ENCODE data around the gene UBR2.

DNA sequence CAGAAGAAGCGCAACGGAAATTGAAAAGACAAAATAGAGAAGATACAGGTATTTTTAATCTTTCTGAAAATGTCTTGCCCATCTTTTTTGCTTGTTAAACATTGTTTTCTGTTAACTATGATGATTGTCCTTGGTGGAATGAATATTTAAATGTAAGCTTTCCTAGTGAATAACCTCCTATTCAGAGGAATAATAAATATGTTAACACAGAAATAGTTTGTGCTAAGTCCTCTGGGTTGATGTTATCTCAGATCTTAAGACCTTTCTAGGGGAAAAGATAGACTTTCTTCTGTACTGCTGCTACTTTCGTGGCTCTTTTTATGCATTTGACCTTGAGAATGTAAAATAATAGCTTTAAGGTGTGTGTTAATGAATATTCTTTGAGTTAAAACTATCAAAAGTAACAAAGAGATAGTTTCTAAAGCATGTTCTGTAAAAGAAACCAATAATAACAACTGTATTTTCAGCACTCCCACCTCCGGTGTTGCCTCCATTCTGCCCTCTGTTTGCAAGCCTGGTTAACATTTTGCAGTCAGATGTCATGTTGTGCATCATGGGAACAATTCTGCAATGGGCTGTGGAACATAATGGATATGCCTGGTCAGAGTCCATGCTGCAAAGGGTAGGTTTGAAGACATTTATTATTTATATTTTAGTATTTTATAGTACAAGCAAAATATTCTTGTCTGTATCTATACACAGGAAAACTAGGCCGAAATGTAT is 88.4 kb downstream of the UBR2 start:
- TF ChIP-seq KAT8 (IDR thresholded peaks at IDR 0.05; ENCODE audit: low read depth) (no peak), POLR2A (conservative IDR thresholded peaks at IDR 0.05) (no peak), FOXA3 (CRISPR knock-in tag; conservative IDR thresholded peaks at IDR 0.05 in 1 of 2, IDR thresholded peaks at IDR 0.05 in 1 of 2) (no peak), EP300 (IDR thresholded peaks at IDR 0.05; ENCODE audit: low read length) (no peak), PCBP2 (IDR thresholded peaks at IDR 0.05; ENCODE audit: low read depth, low read length, poor library complexity, severe bottlenecking) (no peak), HOXB6 (CRISPR knock-in tag; IDR thresholded peaks at IDR 0.05; ENCODE audit: borderline replicate concordance) (no peak), POLR2AphosphoS2 (IDR thresholded peaks at IDR 0.05; ENCODE audit: low read length) (no peak), ADNP (tag; IDR thresholded peaks at IDR 0.05) (no peak), PHB (CRISPR knock-in tag; IDR thresholded peaks at IDR 0.05) (no peak), ZFP36 (IDR thresholded peaks at IDR 0.05; ENCODE audit: low read depth, low read length, partially characterized antibody) (no peak)
- TF ChIP-seq, protein P1, sequence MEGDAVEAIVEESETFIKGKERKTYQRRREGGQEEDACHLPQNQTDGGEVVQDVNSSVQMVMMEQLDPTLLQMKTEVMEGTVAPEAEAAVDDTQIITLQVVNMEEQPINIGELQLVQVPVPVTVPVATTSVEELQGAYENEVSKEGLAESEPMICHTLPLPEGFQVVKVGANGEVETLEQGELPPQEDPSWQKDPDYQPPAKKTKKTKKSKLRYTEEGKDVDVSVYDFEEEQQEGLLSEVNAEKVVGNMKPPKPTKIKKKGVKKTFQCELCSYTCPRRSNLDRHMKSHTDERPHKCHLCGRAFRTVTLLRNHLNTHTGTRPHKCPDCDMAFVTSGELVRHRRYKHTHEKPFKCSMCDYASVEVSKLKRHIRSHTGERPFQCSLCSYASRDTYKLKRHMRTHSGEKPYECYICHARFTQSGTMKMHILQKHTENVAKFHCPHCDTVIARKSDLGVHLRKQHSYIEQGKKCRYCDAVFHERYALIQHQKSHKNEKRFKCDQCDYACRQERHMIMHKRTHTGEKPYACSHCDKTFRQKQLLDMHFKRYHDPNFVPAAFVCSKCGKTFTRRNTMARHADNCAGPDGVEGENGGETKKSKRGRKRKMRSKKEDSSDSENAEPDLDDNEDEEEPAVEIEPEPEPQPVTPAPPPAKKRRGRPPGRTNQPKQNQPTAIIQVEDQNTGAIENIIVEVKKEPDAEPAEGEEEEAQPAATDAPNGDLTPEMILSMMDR (IDR thresholded peaks at IDR 0.05 in 2 of 3, conservative IDR thresholded peaks at IDR 0.05 in 1 of 3; ENCODE audit: insufficient read depth in 2 of 3, low read depth in 1 of 3, low read length in 3 of 3) = no peak
